H9 (cell line): Measurements from ENCODE around the gene AGBL4. TPM values are rescaled to one million over a fixed set of nuclear protein-coding genes. Genes with fewer than 3 reads are reported as not detected.

Experiments used
- DNase-seq: peaks from one replicate; pipeline ENCODE4 v3.0.0-alpha.2; 2017
- H2AFZ ChIP-seq: one replicate; pipeline ENCODE4 v1.6.1; 2013; ENCODE audit warnings: mild to moderate bottlenecking, low read length, control low read depth, moderate library complexity
- H2AK5ac ChIP-seq: 2 replicates; pipeline ENCODE4 v1.6.1; 2013; ENCODE audit warnings: low read length, control low read depth, mixed read lengths; ENCODE audit not compliant: insufficient read length
- H2BK120ac ChIP-seq: one replicate; pipeline ENCODE4 v1.6.1; 2013; ENCODE audit warnings: low read depth, mild to moderate bottlenecking, low read length, control low read depth, inconsistent platforms; ENCODE audit not compliant: poor library complexity, severe bottlenecking
- H2BK12ac ChIP-seq: 2 replicates; pipeline ENCODE4 v1.6.1; 2013; ENCODE audit warnings: low read length, control low read depth, mixed read lengths, low read depth; ENCODE audit not compliant: insufficient read length
- H2BK15ac ChIP-seq: 2 replicates; pipeline ENCODE4 v1.6.1; 2013; ENCODE audit warnings: low read depth, low read length, control low read depth
- H2BK20ac ChIP-seq: one replicate; pipeline ENCODE4 v1.6.1; 2013; ENCODE audit warnings: low read depth, mild to moderate bottlenecking, low read length, control low read depth, inconsistent platforms; ENCODE audit not compliant: poor library complexity, severe bottlenecking
- H2BK5ac ChIP-seq: 2 replicates; pipeline ENCODE4 v1.6.1; 2013; ENCODE audit warnings: low read length, control low read depth, mixed read lengths; ENCODE audit not compliant: insufficient read length
- H3K14ac ChIP-seq: 2 replicates; pipeline ENCODE4 v1.6.1; 2013; ENCODE audit warnings: low read length, control low read depth; ENCODE audit not compliant: insufficient read depth
- H3K18ac ChIP-seq: 2 replicates; pipeline ENCODE4 v1.6.1; 2013; ENCODE audit warnings: low read depth, mild to moderate bottlenecking, mixed read lengths, low read length, control low read depth; ENCODE audit not compliant: insufficient read length
- H3K23ac ChIP-seq: 2 replicates; pipeline ENCODE4 v1.6.1; 2013; ENCODE audit warnings: low read length, control low read depth, mixed read lengths, low read depth; ENCODE audit not compliant: insufficient read length
- H3K23me2 ChIP-seq: 2 replicates; pipeline ENCODE4 v1.6.1; 2013; ENCODE audit warnings: low read depth, mild to moderate bottlenecking, mixed read lengths, low read length, control low read depth; ENCODE audit not compliant: insufficient read length, poor library complexity, severe bottlenecking
- H3K27ac ChIP-seq: 2 replicates; pipeline ENCODE4 v1.5.1; 2013; ENCODE audit warnings: low read length, control low read depth, mixed read lengths, low read depth; ENCODE audit not compliant: insufficient read length
- H3K27me3 ChIP-seq: 2 replicates; pipeline ENCODE4 v1.6.1; 2013; ENCODE audit warnings: low read length, control low read depth, inconsistent platforms; ENCODE audit not compliant: insufficient read depth
- H3K4ac ChIP-seq: 2 replicates; pipeline ENCODE4 v1.6.1; 2013; ENCODE audit warnings: low read depth, mild to moderate bottlenecking, control low read depth, inconsistent platforms, low read length, moderate library complexity
- H3K4me1 ChIP-seq: 2 replicates; pipeline ENCODE4 v1.6.1; 2013; ENCODE audit warnings: low read length, control low read depth, inconsistent platforms; ENCODE audit not compliant: insufficient read depth
- H3K4me2 ChIP-seq: 2 replicates; pipeline ENCODE4 v1.6.1; 2013; ENCODE audit warnings: low read length, control low read depth, mixed read lengths; ENCODE audit not compliant: insufficient read length, insufficient read depth
- H3K56ac ChIP-seq: 2 replicates; pipeline ENCODE4 v1.6.1; 2013; ENCODE audit warnings: low read depth, mild to moderate bottlenecking, mixed read lengths, low read length, control low read depth; ENCODE audit not compliant: insufficient read length
- H3K79me1 ChIP-seq: 2 replicates; pipeline ENCODE4 v1.6.1; 2013; ENCODE audit warnings: low read depth, mild to moderate bottlenecking, moderate library complexity, low read length, control low read depth, inconsistent platforms; ENCODE audit not compliant: insufficient read depth, poor library complexity, severe bottlenecking
- H3K79me2 ChIP-seq: 2 replicates; pipeline ENCODE4 v1.6.1; 2013; ENCODE audit warnings: low read length, control low read depth, inconsistent platforms; ENCODE audit not compliant: insufficient read depth
- H3K9ac ChIP-seq: 2 replicates; pipeline ENCODE4 v1.6.1; 2013; ENCODE audit warnings: low read length, control low read depth, mixed read lengths; ENCODE audit not compliant: insufficient read length; ENCODE audit errors: extremely low read depth
- H3K9me3 ChIP-seq: one replicate; pipeline ENCODE4 v1.6.1; 2013; ENCODE audit warnings: low read depth, low read length, inconsistent platforms; ENCODE audit not compliant: control insufficient read depth
- H3T11ph ChIP-seq: one replicate; pipeline ENCODE4 v1.6.1; 2013; ENCODE audit warnings: mild to moderate bottlenecking, low read length, control low read depth, inconsistent platforms
- H4K20me1 ChIP-seq: one replicate; pipeline ENCODE4 v1.6.1; 2013; ENCODE audit not compliant: control insufficient read depth, insufficient read length, insufficient read depth
- H4K5ac ChIP-seq: 2 replicates; pipeline ENCODE4 v1.6.1; 2013; ENCODE audit warnings: low read depth, mild to moderate bottlenecking, mixed read lengths, low read length, control low read depth; ENCODE audit not compliant: insufficient read length
- H4K8ac ChIP-seq: replicated peaks from 2 replicates; pipeline ENCODE4 v1.6.1; 2013; ENCODE audit warnings: low read length, control low read depth, mixed read lengths, low read depth; ENCODE audit not compliant: insufficient read length
- H4K91ac ChIP-seq: 2 replicates; pipeline ENCODE4 v1.6.1; 2013; ENCODE audit warnings: low read depth, mild to moderate bottlenecking, moderate library complexity, mixed read lengths, low read length, control low read depth; ENCODE audit not compliant: insufficient read length
- H3K27ac Mint-ChIP-seq, 3 experiments: 2 replicates in 2 of 3; 3 replicates in 1 of 3; pipeline ENCODE4 v1.8.0; 2020 to 2021; ENCODE audit warnings: mixed read lengths in 3 of 3, mild to moderate bottlenecking in 1 of 3, moderate library complexity in 1 of 3
- H3K27me3 Mint-ChIP-seq: 2 replicates; pipeline ENCODE4 v1.8.0; 2021; ENCODE audit warnings: low read depth, mild to moderate bottlenecking, moderate library complexity, mixed read lengths
- H3K36me3 Mint-ChIP-seq, 3 experiments: 2 replicates in 2 of 3; 3 replicates in 1 of 3; pipeline ENCODE4 v1.8.0; 2020 to 2021; ENCODE audit warnings: low read depth in 3 of 3, mixed read lengths in 3 of 3; ENCODE audit not compliant: insufficient read depth in 1 of 3
- H3K4me1 Mint-ChIP-seq, 2 experiments: 2 replicates each; pipeline ENCODE4 v1.8.0; 2020; ENCODE audit warnings: mixed read lengths in 2 of 2
- H3K4me3 Mint-ChIP-seq, 2 experiments: 2 replicates in 1 of 2; 3 replicates in 1 of 2; pipeline ENCODE4 v1.8.0; 2020 to 2021; ENCODE audit warnings: mild to moderate bottlenecking in 2 of 2, mixed read lengths in 2 of 2, moderate library complexity in 1 of 2
- H3K9me3 Mint-ChIP-seq, 2 experiments: 2 replicates in 1 of 2; 3 replicates in 1 of 2; pipeline ENCODE4 v1.8.0; 2020; ENCODE audit warnings: mild to moderate bottlenecking in 2 of 2, mixed read lengths in 2 of 2, moderate library complexity in 1 of 2
- CTCF ChIP-seq: fragments of 200-600 bp; sonication (generic); conservative IDR thresholded peaks from 3 replicates; pipeline ENCODE4 v1.8.0; 2021; ENCODE audit warnings: antibody characterized with exemption, mild to moderate bottlenecking
- WGBS: extraction: QIAGEN DNeasy Blood & Tissue Kit; methylation state at CpG from one replicate; pipeline ENCODE4 v1.1.7; 2013; ENCODE audit warnings: missing lambda C conversion rate, low lambda C conversion rate, mixed read lengths; ENCODE audit not compliant: insufficient read length; ENCODE audit errors: extremely low coverage; 5-methylcytosine and 5-hydroxymethylcytosine counted together
- total RNA-seq: library from RNA; stranded (reverse); gene quantifications from 2 replicates; pipeline ENCODE4 v1.2.1, GENCODE V29; 2021

The AGBL4 gene
- total RNA-seq, 1 experiment from 2014 or later, result not detected

GRCh38 chr1:48566492-48566891 is 1457.3 kb downstream of the AGBL4 start:
- DNase-seq, result no peak
- no peak overlapping the region for H3K18ac ChIP-seq
- H4K20me1 ChIP-seq, result no peaks in the 10 kb centered on the region
- no CpG with 5 or more reads among the region's 2 CpGs for WGBS
- no peaks in the 10 kb centered on the region for H3K79me2 ChIP-seq
- Mint-ChIP-seq H3K27ac (no peak overlapping the region), H3K27me3 (no peaks in the 10 kb centered on the region; the same call in 1 of the 2 replicates), H3K4me3 (no peak overlapping the region), H3K9me3 (no peaks in the 10 kb centered on the region), H3K4me1 (peaks cover 4 to 6% of the 10 kb centered on the region in 2 experiments; a peak in 3 of 4 replicates), H3K36me3 (no peaks in the 10 kb centered on the region; a peak in 1 of 7 replicates)
- no peak overlapping the region for H3K56ac ChIP-seq
- H3K9me3 ChIP-seq, result no peaks in the 10 kb centered on the region
- H3K79me1 ChIP-seq, result no peaks in the 10 kb centered on the region
- no peak overlapping the region for H2BK12ac ChIP-seq
- H2AFZ ChIP-seq, result no peak overlapping the region
- H2AK5ac ChIP-seq, result no peak overlapping the region
- no peaks in the 10 kb centered on the region for H3K4me1 ChIP-seq
- no peaks in the 10 kb centered on the region for H3K23me2 ChIP-seq
- no peak overlapping the region for H3K9ac ChIP-seq
- H2BK5ac ChIP-seq, result no peak overlapping the region
- no peak overlapping the region for H3K4ac ChIP-seq
- H4K8ac ChIP-seq, result no peak overlapping the region
- H3K27ac ChIP-seq, result no peak overlapping the region
- no peak overlapping the region for H4K5ac ChIP-seq
- H3K14ac ChIP-seq, result no peak overlapping the region
- H4K91ac ChIP-seq, result no peak overlapping the region
- no peak overlapping the region for H3K23ac ChIP-seq
- TF ChIP-seq CTCF, result no peak
- H3K4me2 ChIP-seq, result no peak overlapping the region
- no peak overlapping the region for H2BK15ac ChIP-seq
- H3K27me3 ChIP-seq, result no peaks in the 10 kb centered on the region
- no peak overlapping the region for H2BK120ac ChIP-seq
- no peak overlapping the region for H2BK20ac ChIP-seq
- no peak overlapping the region for H3T11ph ChIP-seq
